LNCAP (cell line): Measurements from ENCODE around the gene SDK1.

Experiments
- CTCF ChIP-seq: fragments of 450-650 bp; IDR thresholded peaks from 2 replicates; pipeline ENCODE4 v1.5.1; 2017; ENCODE audit warnings: mild to moderate bottlenecking

Gene SDK1

GRCh38 chr7:3884543-3884942, 583.5 kb downstream of the SDK1 start:
- TF ChIP-seq CTCF, result no peak

GRCh38 chr7:3887096-3887690, 586.1 kb downstream of the SDK1 start:
- no peak for TF ChIP-seq CTCF

GRCh38 chr7:3888096-3888495, 587.0 kb downstream of the SDK1 start:
- no peak for TF ChIP-seq CTCF

- TF ChIP-seq CTCF, result no peak
Observed at GRCh38 chr7:3892157-3892556, 591.1 kb downstream of the SDK1 start.

GRCh38 chr7:3892686-3893085, 591.6 kb downstream of the SDK1 start:
- TF ChIP-seq CTCF, result no peak

- no peak for TF ChIP-seq CTCF
Observed at GRCh38 chr7:3893151-3893788, 592.2 kb downstream of the SDK1 start.

- TF ChIP-seq CTCF, result no peak
Observed at GRCh38 chr7:3893789-3894153, 592.7 kb downstream of the SDK1 start.
